ENCODE measurements around the gene ZFP3.

Gene ZFP3

GRCh38 chr17:5077781-5078105 lies 524 bp upstream of the ZFP3 start:
- no peaks in the 10 kb centered on the region for H4K20me1 ChIP-seq (ENCODE audit: insufficient read depth, low read length)
- H3K27ac ChIP-seq (ENCODE audit: low read length), result no peak overlapping the region
- no peak overlapping the region for H3K9ac ChIP-seq (ENCODE audit: low read depth, low read length)

GRCh38 chr17:5080591-5080990 lies 2.3 kb downstream of the ZFP3 start:
- Histone ChIP-seq H3K4me1 (ENCODE audit: insufficient read depth, low read length) (peaks cover 4% of the 10 kb centered on the region; the same call in 1 of the 2 replicates), H3K9ac (ENCODE audit: low read depth, low read length) (no peak overlapping the region), H2AFZ (ENCODE audit: low read depth, low read length) (no peak overlapping the region), H3K4me2 (ENCODE audit: insufficient read depth, low read length) (no peak overlapping the region), H4K20me1 (ENCODE audit: insufficient read depth, low read length) (no peaks in the 10 kb centered on the region), H3K27ac (ENCODE audit: low read length) (no peak overlapping the region), H3K36me3 (ENCODE audit: insufficient read depth, low read length) (no peaks in the 10 kb centered on the region), H3K4me3 (ENCODE audit: low read depth in 1 of 2, low read length in 2 of 2) (no peak overlapping the region), H3K9me3 (ENCODE audit: insufficient read depth, low read length, severe bottlenecking) (no peaks in the 10 kb centered on the region), H3K27me3 (ENCODE audit: insufficient read depth, low read length, poor library complexity) (no peaks in the 10 kb centered on the region), H3K79me2 (ENCODE audit: insufficient read depth, low read length) (no peaks in the 10 kb centered on the region)
- no peak for DNase-seq
- TF ChIP-seq EZH2 (IDR thresholded peaks at IDR 0.05; ENCODE audit: borderline replicate concordance, low read depth, low read length, severe bottlenecking), result no peak
- TF ChIP-seq, protein P1, sequence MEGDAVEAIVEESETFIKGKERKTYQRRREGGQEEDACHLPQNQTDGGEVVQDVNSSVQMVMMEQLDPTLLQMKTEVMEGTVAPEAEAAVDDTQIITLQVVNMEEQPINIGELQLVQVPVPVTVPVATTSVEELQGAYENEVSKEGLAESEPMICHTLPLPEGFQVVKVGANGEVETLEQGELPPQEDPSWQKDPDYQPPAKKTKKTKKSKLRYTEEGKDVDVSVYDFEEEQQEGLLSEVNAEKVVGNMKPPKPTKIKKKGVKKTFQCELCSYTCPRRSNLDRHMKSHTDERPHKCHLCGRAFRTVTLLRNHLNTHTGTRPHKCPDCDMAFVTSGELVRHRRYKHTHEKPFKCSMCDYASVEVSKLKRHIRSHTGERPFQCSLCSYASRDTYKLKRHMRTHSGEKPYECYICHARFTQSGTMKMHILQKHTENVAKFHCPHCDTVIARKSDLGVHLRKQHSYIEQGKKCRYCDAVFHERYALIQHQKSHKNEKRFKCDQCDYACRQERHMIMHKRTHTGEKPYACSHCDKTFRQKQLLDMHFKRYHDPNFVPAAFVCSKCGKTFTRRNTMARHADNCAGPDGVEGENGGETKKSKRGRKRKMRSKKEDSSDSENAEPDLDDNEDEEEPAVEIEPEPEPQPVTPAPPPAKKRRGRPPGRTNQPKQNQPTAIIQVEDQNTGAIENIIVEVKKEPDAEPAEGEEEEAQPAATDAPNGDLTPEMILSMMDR (IDR thresholded peaks at IDR 0.05; ENCODE audit: borderline replicate concordance, extremely low read depth, low read length, poor library complexity, severe bottlenecking), result no peak
- no peak for ATAC-seq (ENCODE audit: insufficient read depth, low read depth)

More at GRCh38 chr17:5077781-5078105, 524 bp upstream of the ZFP3 start:
- no peak overlapping the region for H2AFZ ChIP-seq (ENCODE audit: low read depth, low read length)
- no peaks in the 10 kb centered on the region for H3K27me3 ChIP-seq (ENCODE audit: insufficient read depth, low read length, poor library complexity)
- TF ChIP-seq EZH2 (IDR thresholded peaks at IDR 0.05; ENCODE audit: borderline replicate concordance, low read depth, low read length, severe bottlenecking), result no peak
- TF ChIP-seq, protein P1 (IDR thresholded peaks at IDR 0.05; ENCODE audit: borderline replicate concordance, extremely low read depth, low read length, poor library complexity, severe bottlenecking), result no peak
- DNase-seq, result no peak
- H3K36me3 ChIP-seq (ENCODE audit: insufficient read depth, low read length), result no peaks in the 10 kb centered on the region
- peaks cover 4% of the 10 kb centered on the region; the same call in 1 of the 2 replicates for H3K4me1 ChIP-seq (ENCODE audit: insufficient read depth, low read length)
- no peak for ATAC-seq (ENCODE audit: insufficient read depth, low read depth)
- H3K4me3 ChIP-seq (ENCODE audit: low read depth in 1 of 2, low read length in 2 of 2), result no peak overlapping the region
- H3K79me2 ChIP-seq (ENCODE audit: insufficient read depth, low read length), result no peaks in the 10 kb centered on the region
- no peak overlapping the region for H3K4me2 ChIP-seq (ENCODE audit: insufficient read depth, low read length)
- no peaks in the 10 kb centered on the region for H3K9me3 ChIP-seq (ENCODE audit: insufficient read depth, low read length, severe bottlenecking)

GRCh38 chr17:5092218-5093010 lies 14.1 kb downstream of the ZFP3 start:
- ATAC-seq (ENCODE audit: insufficient read depth, low read depth) (no peak), DNase-seq (no peak)
- no peaks in the 10 kb centered on the region for H3K4me1 ChIP-seq (ENCODE audit: insufficient read depth, low read length)
- TF ChIP-seq, protein P1 (IDR thresholded peaks at IDR 0.05; ENCODE audit: borderline replicate concordance, extremely low read depth, low read length, poor library complexity, severe bottlenecking), result no peak
- TF ChIP-seq EZH2 (IDR thresholded peaks at IDR 0.05; ENCODE audit: borderline replicate concordance, low read depth, low read length, severe bottlenecking), result no peak
- H3K4me3 ChIP-seq (ENCODE audit: low read depth in 1 of 2, low read length in 2 of 2), result no peak overlapping the region
- H3K79me2 ChIP-seq (ENCODE audit: insufficient read depth, low read length), result no peaks in the 10 kb centered on the region
- H2AFZ ChIP-seq (ENCODE audit: low read depth, low read length), result no peak overlapping the region
- no peak overlapping the region for H3K27ac ChIP-seq (ENCODE audit: low read length)
- no peaks in the 10 kb centered on the region for H3K27me3 ChIP-seq (ENCODE audit: insufficient read depth, low read length, poor library complexity)
- no peak overlapping the region for H3K4me2 ChIP-seq (ENCODE audit: insufficient read depth, low read length)
- no peak overlapping the region for H3K9ac ChIP-seq (ENCODE audit: low read depth, low read length)
- no peaks in the 10 kb centered on the region for H4K20me1 ChIP-seq (ENCODE audit: insufficient read depth, low read length)
- peaks cover 23% of the 10 kb centered on the region for H3K9me3 ChIP-seq (ENCODE audit: insufficient read depth, low read length, severe bottlenecking)
- no peaks in the 10 kb centered on the region for H3K36me3 ChIP-seq (ENCODE audit: insufficient read depth, low read length)

All from DND-41 (cell line).